DOHH2 (cell line): ENCODE results near the gene CARD18.

Experiments
- H3F3A ChIP-seq: fragments of 200-600 bp; sonication (generic), shearing (Covaris generic); 2 replicates; pipeline ENCODE4 v1.6.0; 2016; ENCODE audit warnings: antibody characterized with exemption, mild to moderate bottlenecking; ENCODE audit not compliant: control insufficient read depth, insufficient read depth
- H3K27ac ChIP-seq: fragments of 200-600 bp; sonication (generic); 2 replicates; pipeline ENCODE4 v1.5.1; 2014; ENCODE audit warnings: low read depth, mild to moderate bottlenecking, low read length, moderate library complexity
- H3K27me3 ChIP-seq: fragments of 200-600 bp; sonication (generic); 2 replicates; pipeline ENCODE4 v1.6.1; 2014; ENCODE audit warnings: mild to moderate bottlenecking, low read length, mixed read lengths; ENCODE audit not compliant: control insufficient read depth
- H3K36me3 ChIP-seq: fragments of 200-600 bp; sonication (generic); 2 replicates; pipeline ENCODE4 v1.6.1; 2014; ENCODE audit warnings: mild to moderate bottlenecking, low read length, moderate library complexity, mixed read lengths; ENCODE audit not compliant: control insufficient read depth
- H3K4me1 ChIP-seq: fragments of 200-600 bp; sonication (generic); 2 replicates; pipeline ENCODE4 v1.6.1; 2014; ENCODE audit warnings: mild to moderate bottlenecking, low read length, mixed read lengths; ENCODE audit not compliant: control insufficient read depth
- H3K4me2 ChIP-seq: fragments of 200-600 bp; sonication (generic); 2 replicates; pipeline ENCODE4 v1.6.0; 2014; ENCODE audit warnings: mild to moderate bottlenecking, low read length, moderate library complexity
- H3K4me3 ChIP-seq: fragments of 200-600 bp; sonication (generic); 2 replicates; pipeline ENCODE4 v1.5.1; 2014; ENCODE audit warnings: mild to moderate bottlenecking, low read length, mixed read lengths
- H3K79me2 ChIP-seq: fragments of 200-600 bp; sonication (generic); 2 replicates; pipeline ENCODE4 v1.6.1; 2014; ENCODE audit warnings: mild to moderate bottlenecking, low read length, mixed read lengths; ENCODE audit not compliant: control insufficient read depth
- H3K9me2 ChIP-seq: fragments of 200-600 bp; sonication (generic); replicated peaks from 2 replicates; pipeline ENCODE4 v1.6.1; 2014; ENCODE audit warnings: mild to moderate bottlenecking, low read length, mixed read lengths; ENCODE audit not compliant: control insufficient read depth
- H3K9me3 ChIP-seq: fragments of 200-600 bp; sonication (generic); 2 replicates; pipeline ENCODE4 v1.6.1; 2014; ENCODE audit warnings: antibody characterized with exemption, low read length, mixed read lengths; ENCODE audit not compliant: control insufficient read depth, insufficient read depth
- H4K20me1 ChIP-seq: fragments of 200-600 bp; sonication (generic); 2 replicates; pipeline ENCODE4 v1.6.0; 2014; ENCODE audit warnings: low read depth, mild to moderate bottlenecking, antibody characterized with exemption, low read length, moderate library complexity; ENCODE audit not compliant: control insufficient read depth, insufficient read depth
- CTCF ChIP-seq: fragments of 200-600 bp; sonication (generic); IDR thresholded peaks from one replicate; pipeline ENCODE4 v1.5.1; 2014; ENCODE audit warnings: antibody characterized with exemption, mild to moderate bottlenecking, low read depth, low read length; ENCODE audit not compliant: poor library complexity, severe bottlenecking
- EZH2phosphoT487 ChIP-seq: fragments of 200-600 bp; sonication (generic); IDR thresholded peaks from 2 replicates; pipeline ENCODE4 v1.6.1; 2017; ENCODE audit warnings: borderline replicate concordance, mild to moderate bottlenecking, antibody characterized with exemption, low read length, moderate library complexity, mixed read lengths

The CARD18 gene

GRCh38 chr11:105130189-105130813 lies 9.3 kb downstream of the CARD18 start:
- no peak for TF ChIP-seq EZH2phosphoT487
- Histone ChIP-seq H3K27ac (no peak overlapping the region), H3K79me2 (no peaks in the 10 kb centered on the region)

GRCh38 chr11:105124756-105125155 lies 14.8 kb downstream of the CARD18 start:
- Histone ChIP-seq H3K9me2 (no peaks in the 10 kb centered on the region), H3F3A (no peaks in the 10 kb centered on the region), H3K9me3 (no peaks in the 10 kb centered on the region), H3K36me3 (no peaks in the 10 kb centered on the region), H3K27ac (no peak overlapping the region), H4K20me1 (no peaks in the 10 kb centered on the region), H3K27me3 (no peaks in the 10 kb centered on the region), H3K4me3 (no peak overlapping the region), H3K4me2 (no peak overlapping the region), H3K4me1 (no peaks in the 10 kb centered on the region), H3K79me2 (no peaks in the 10 kb centered on the region)
- TF ChIP-seq CTCF = no peak
- no peak for TF ChIP-seq EZH2phosphoT487

More at GRCh38 chr11:105130189-105130813, 9.3 kb downstream of the CARD18 start:
- Histone ChIP-seq H3K4me1 (no peaks in the 10 kb centered on the region), H3K36me3 (no peaks in the 10 kb centered on the region), H3K4me2 (no peak overlapping the region), H3K27me3 (no peaks in the 10 kb centered on the region), H3K9me2 (no peaks in the 10 kb centered on the region), H3K9me3 (no peaks in the 10 kb centered on the region), H3K4me3 (no peak overlapping the region), H4K20me1 (no peaks in the 10 kb centered on the region), H3F3A (no peaks in the 10 kb centered on the region)

- H3K4me2 ChIP-seq = no peak overlapping the region
- no peaks in the 10 kb centered on the region for H3K4me1 ChIP-seq
- H3K9me2 ChIP-seq = no peaks in the 10 kb centered on the region
- H3K27ac ChIP-seq = no peak overlapping the region
- no peaks in the 10 kb centered on the region for H3K27me3 ChIP-seq
- TF ChIP-seq EZH2phosphoT487 = no peak
- TF ChIP-seq CTCF = no peak
- no peaks in the 10 kb centered on the region for H3K79me2 ChIP-seq
- no peaks in the 10 kb centered on the region for H3K36me3 ChIP-seq
- H3K9me3 ChIP-seq = no peaks in the 10 kb centered on the region
- no peaks in the 10 kb centered on the region for H4K20me1 ChIP-seq
- no peak overlapping the region for H3K4me3 ChIP-seq
- no peaks in the 10 kb centered on the region for H3F3A ChIP-seq
Measured at GRCh38 chr11:105111145-105111944, 28.2 kb downstream of the CARD18 start.

- H3K27ac ChIP-seq = no peak overlapping the region
- no peaks in the 10 kb centered on the region for H3K27me3 ChIP-seq
- H3K9me3 ChIP-seq = no peaks in the 10 kb centered on the region
- H3K4me3 ChIP-seq = no peak overlapping the region
- H3K4me1 ChIP-seq = no peaks in the 10 kb centered on the region
- H4K20me1 ChIP-seq = no peaks in the 10 kb centered on the region
- H3K36me3 ChIP-seq = no peaks in the 10 kb centered on the region
- H3K9me2 ChIP-seq = no peaks in the 10 kb centered on the region
- no peak overlapping the region for H3K4me2 ChIP-seq
- no peaks in the 10 kb centered on the region for H3F3A ChIP-seq
- TF ChIP-seq CTCF (no peak), EZH2phosphoT487 (no peak)
- no peaks in the 10 kb centered on the region for H3K79me2 ChIP-seq
Measured at GRCh38 chr11:105110688-105111030, 28.9 kb downstream of the CARD18 start.
